NCI-H510A (cell line): ENCODE data around the gene PACRG.

Experiments used
- DNase-seq: peaks from one replicate; lab custom pipeline; 2025; lab: John Stamatoyannopoulos, UW

PACRG gene

GRCh38 chr6:162778603-162779002 lies 50.8 kb downstream of the PACRG start:
- no peak for DNase-seq

GRCh38 chr6:162785632-162786242 lies 58.0 kb downstream of the PACRG start:
- no peak for DNase-seq

- DNase-seq = no peak
Measured at GRCh38 chr6:162798546-162799266, 70.9 kb downstream of the PACRG start.

- DNase-seq = no peak
Measured at GRCh38 chr6:162814426-162814973, 86.7 kb downstream of the PACRG start.

- no peak for DNase-seq
Measured at GRCh38 chr6:162817196-162817595, 89.4 kb downstream of the PACRG start.

- no peak for DNase-seq
Measured at GRCh38 chr6:162819284-162819683, 91.5 kb downstream of the PACRG start.

GRCh38 chr6:162821102-162821501 lies 93.3 kb downstream of the PACRG start:
- DNase-seq = no peak

GRCh38 chr6:162825597-162825996 lies 97.8 kb downstream of the PACRG start:
- DNase-seq = no peak

- DNase-seq = no peak
Measured at GRCh38 chr6:162829013-162829742, 101.4 kb downstream of the PACRG start.

- DNase-seq = no peak
Measured at GRCh38 chr6:162833776-162834175, 106.0 kb downstream of the PACRG start.

- no peak for DNase-seq
Measured at GRCh38 chr6:162845972-162846371, 118.2 kb downstream of the PACRG start.

GRCh38 chr6:162846723-162847122 lies 118.9 kb downstream of the PACRG start:
- DNase-seq = no peak

GRCh38 chr6:162849269-162849668 lies 121.5 kb downstream of the PACRG start:
- DNase-seq = no peak

- DNase-seq = no peak
Measured at GRCh38 chr6:162852192-162852591, 124.4 kb downstream of the PACRG start.

- DNase-seq = no peak
Measured at GRCh38 chr6:162852840-162853577, 125.2 kb downstream of the PACRG start.

GRCh38 chr6:162854228-162854627 lies 126.5 kb downstream of the PACRG start:
- DNase-seq = no peak

- peak; percentile 11 for DNase-seq
Measured at GRCh38 chr6:162854734-162855191, 127.0 kb downstream of the PACRG start.

- peak; percentile 21 for DNase-seq
Measured at GRCh38 chr6:162856885-162857284, 129.1 kb downstream of the PACRG start.

GRCh38 chr6:162857326-162857725 lies 129.6 kb downstream of the PACRG start:
- DNase-seq = no peak

- no peak for DNase-seq
Measured at GRCh38 chr6:162862462-162862861, 134.7 kb downstream of the PACRG start.

- no peak for DNase-seq
Measured at GRCh38 chr6:162862941-162863340, 135.2 kb downstream of the PACRG start.

- no peak for DNase-seq
Measured at GRCh38 chr6:162863821-162864220, 136.0 kb downstream of the PACRG start.
